ENCODE data around the gene HSBP1L1. TPM values are rescaled to one million over a fixed set of nuclear protein-coding genes. Genes with fewer than 3 reads are reported as not detected.

Gene HSBP1L1
- total RNA-seq, 4 donors from 2014 or later, result 18.0 to 35.4 (median 29.7) TPM

- peaks cover 0 to 64% (median 4%) of the 10 kb centered on the region in 4 donors for H3K4me1 ChIP-seq
- 98 to 100% methylated on average over 3 of the region's 3 CpGs for WGBS, 2 donors
- TF ChIP-seq POLR2A (IDR thresholded peaks at IDR 0.05) (no peak), EP300 (IDR thresholded peaks at IDR 0.05) (no peak)
- H3K27ac ChIP-seq, result peak overlapping the region in 1 of 4 donors; percentile 98
- peaks cover 0 to 44% (median 6%) of the 10 kb centered on the region in 4 donors for H3K9me3 ChIP-seq
- H3K36me3 ChIP-seq, result peaks cover 0 to 89% (median 0%) of the 10 kb centered on the region in 3 donors
- DNase-seq (ENCODE audit: low spot score in 2 of 2), result no peak
- H3K27me3 ChIP-seq, result no peaks in the 10 kb centered on the region
- H3K4me3 ChIP-seq, result no peak overlapping the region
Measured at GRCh38 chr18:79935499-79935898, 28.9 kb upstream of the HSBP1L1 start.

GRCh38 chr18:79935925-79936324 is 28.5 kb upstream of the HSBP1L1 start:
- Histone ChIP-seq H3K4me1 (peaks cover 0 to 69% (median 4%) of the 10 kb centered on the region in 4 donors), H3K27ac (peak overlapping the region in 1 of 4 donors; percentile 98), H3K36me3 (peaks cover 0 to 89% (median 0%) of the 10 kb centered on the region in 3 donors), H3K27me3 (no peaks in the 10 kb centered on the region), H3K9me3 (peaks cover 0 to 40% (median 5%) of the 10 kb centered on the region in 4 donors), H3K4me3 (no peak overlapping the region)
- 95 to 96% methylated on average over 5 to 6 of the region's 6 CpGs for WGBS, 2 donors
- DNase-seq (ENCODE audit: low spot score in 2 of 2), result no peak
- TF ChIP-seq CTCF (IDR thresholded peaks at IDR 0.05), result no peak
- TF ChIP-seq POLR2A (IDR thresholded peaks at IDR 0.05), result no peak
- TF ChIP-seq EP300 (IDR thresholded peaks at IDR 0.05), result no peak

GRCh38 chr18:79936641-79937040 is 27.8 kb upstream of the HSBP1L1 start:
- H3K4me3 ChIP-seq, result no peak overlapping the region
- no peak for DNase-seq (ENCODE audit: low spot score in 2 of 2)
- H3K36me3 ChIP-seq, result peaks cover 0 to 91% (median 0%) of the 10 kb centered on the region in 3 donors
- no peaks in the 10 kb centered on the region for H3K27me3 ChIP-seq
- H3K4me1 ChIP-seq, result peaks cover 0 to 76% (median 4%) of the 10 kb centered on the region in 4 donors
- H3K9me3 ChIP-seq, result peaks cover 0 to 33% (median 5%) of the 10 kb centered on the region in 4 donors
- peak overlapping the region in 2 of 4 donors; percentile 47 to 98 for H3K27ac ChIP-seq
- 87 to 91% methylated on average over 12 of the region's 12 CpGs for WGBS, 2 donors
- TF ChIP-seq CTCF (IDR thresholded peaks at IDR 0.05) (no peak), EP300 (IDR thresholded peaks at IDR 0.05) (no peak), POLR2A (IDR thresholded peaks at IDR 0.05) (no peak)

DNA sequence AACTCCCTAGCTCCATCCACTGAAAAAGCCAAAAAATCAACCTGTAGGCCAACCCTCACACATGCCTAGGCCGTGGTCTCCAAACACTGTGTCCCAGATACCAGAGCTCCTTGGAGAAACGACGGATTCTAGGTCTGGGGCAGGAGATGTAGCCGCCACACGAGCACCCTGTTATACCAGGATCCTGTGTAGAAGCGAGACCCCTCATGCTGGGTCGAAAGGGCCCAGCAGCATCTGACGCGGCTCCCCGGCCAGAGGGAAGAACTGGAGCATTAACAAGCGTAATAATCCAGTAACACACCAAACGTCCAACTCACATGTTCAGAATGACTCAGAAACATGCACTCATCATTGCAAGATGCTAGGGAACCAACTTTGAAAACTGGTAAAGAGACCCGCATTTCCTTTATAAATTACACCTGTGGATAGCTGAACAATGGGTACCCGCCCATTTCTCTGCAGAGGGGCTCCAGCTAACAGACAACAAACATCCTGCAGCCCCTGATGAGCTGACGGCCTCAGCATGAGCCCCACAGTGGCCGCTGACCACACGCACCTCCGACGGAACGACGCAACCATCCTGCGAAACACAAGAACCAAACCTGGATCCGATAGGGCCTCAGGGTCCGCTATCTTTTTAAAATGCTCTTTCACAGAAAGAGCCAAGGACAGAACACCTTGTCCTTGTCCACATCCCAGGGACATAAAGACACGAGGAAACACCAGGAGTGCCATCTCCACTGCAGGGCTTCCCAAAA is 27.2 kb upstream of the HSBP1L1 start:
- WGBS, 2 donors, result 94 to 95% methylated on average over 25 of the region's 25 CpGs
- Histone ChIP-seq H3K36me3 (peaks cover 0 to 91% (median 0%) of the 10 kb centered on the region in 3 donors), H3K27ac (peak overlapping the region in 2 of 4 donors; percentile 47 to 98), H3K4me1 (peaks cover 0 to 82% (median 6%) of the 10 kb centered on the region in 4 donors), H3K27me3 (no peaks in the 10 kb centered on the region), H3K9me3 (peaks cover 0 to 26% (median 3%) of the 10 kb centered on the region in 4 donors), H3K4me3 (no peak overlapping the region)
- TF ChIP-seq CTCF (IDR thresholded peaks at IDR 0.05) (no peak), POLR2A (IDR thresholded peaks at IDR 0.05) (no peak), EP300 (IDR thresholded peaks at IDR 0.05) (no peak)
- no peak for DNase-seq (ENCODE audit: low spot score in 2 of 2)

DNA sequence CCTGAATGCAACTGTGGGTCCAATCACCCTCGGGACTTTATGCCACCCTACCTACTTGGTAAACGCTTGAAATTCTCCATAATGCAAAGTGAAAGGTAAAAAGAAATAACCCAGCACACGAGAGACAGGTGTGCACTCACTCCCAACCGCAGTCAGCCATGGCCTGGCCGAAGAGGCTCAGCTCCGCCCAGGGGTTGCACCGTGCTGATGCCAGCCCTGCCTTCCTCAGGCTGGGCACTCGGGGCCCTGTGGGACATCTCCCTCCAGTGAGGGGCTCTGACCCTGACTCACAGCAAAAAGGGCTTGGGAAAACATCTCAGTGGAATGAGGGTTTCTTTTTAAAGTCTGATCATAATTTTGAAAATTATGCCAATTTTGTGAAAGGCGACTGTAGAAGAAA is 26.2 kb upstream of the HSBP1L1 start:
- no peak for DNase-seq (ENCODE audit: low spot score in 2 of 2)
- peaks cover 0 to 17% (median 0%) of the 10 kb centered on the region in 4 donors for H3K9me3 ChIP-seq
- H3K36me3 ChIP-seq, result peaks cover 0 to 91% (median 2%) of the 10 kb centered on the region in 3 donors
- H3K27ac ChIP-seq, result peak overlapping the region in 3 of 4 donors; percentile 24 to 98 (median 73)
- 76 to 80% methylated on average over 9 of the region's 9 CpGs for WGBS, 2 donors
- no peak overlapping the region for H3K4me3 ChIP-seq
- peaks cover 0 to 90% (median 10%) of the 10 kb centered on the region in 4 donors for H3K4me1 ChIP-seq
- no peaks in the 10 kb centered on the region for H3K27me3 ChIP-seq
- TF ChIP-seq EP300 (IDR thresholded peaks at IDR 0.05) (no peak), CTCF (IDR thresholded peaks at IDR 0.05) (no peak), POLR2A (IDR thresholded peaks at IDR 0.05) (no peak)
